HEK293 (cell line): ENCODE data around the gene PCYOX1L.

ENCODE experiments used
- CTCF ChIA-PET: fragments of 350-600 bp; formaldehyde crosslinking; extraction: SDS; loops from one replicate; lab custom pipeline; 2021; ENCODE audit warnings: antibody characterized with exemption; lab: Yijun Ruan, JAX
- POLR2A ChIA-PET: fragments of 300-600 bp; formaldehyde crosslinking; extraction: SDS; loops from one replicate; lab custom pipeline; 2020; ENCODE audit warnings: antibody characterized with exemption, inconsistent platforms; lab: Yijun Ruan, JAX
- H3K27ac ChIP-seq: fragments of 200-500 bp; sonication (Bioruptor generic); 2 replicates; pipeline ENCODE4 v1.5.1; 2014; ENCODE audit warnings: low read depth, low read length, control low read depth, inconsistent platforms; ENCODE audit errors: extremely low read depth
- H3K36me3 ChIP-seq, 2 experiments: fragments of 200-500 bp in 1 of 2; sonication (Bioruptor generic) in 1 of 2; 1 replicate in 1 of 2; 2 replicates in 1 of 2; pipeline ENCODE4 v1.5.1; 2014 to 2017; ENCODE audit warnings: inconsistent platforms in 2 of 2, low read length in 2 of 2; ENCODE audit not compliant: control insufficient read depth in 2 of 2, insufficient read depth in 1 of 2
- H3K4me1 ChIP-seq: fragments of 200-500 bp; sonication (Bioruptor generic); 2 replicates; pipeline ENCODE4 v1.5.1; 2014; ENCODE audit warnings: mild to moderate bottlenecking, low read length, inconsistent platforms; ENCODE audit not compliant: control insufficient read depth, insufficient read depth
- H3K4me3 ChIP-seq: 2 replicates; pipeline ENCODE4 v1.5.1; 2011; ENCODE audit warnings: low read depth, mild to moderate bottlenecking, control low read depth, low read length, moderate library complexity
- H3K9me3 ChIP-seq: fragments of 200-500 bp; sonication (Bioruptor generic); 2 replicates; pipeline ENCODE4 v1.5.1; 2014; ENCODE audit warnings: low read depth, low read length, inconsistent platforms; ENCODE audit not compliant: control insufficient read depth, insufficient read depth
- AEBP2 ChIP-seq: fragments of 450-650 bp; formaldehyde crosslinking; IDR thresholded peaks from 2 replicates; pipeline ENCODE4 v1.5.1; 2016; ENCODE audit warnings: missing biosample characterization, missing genetic modification characterization, borderline replicate concordance
- BCL11A ChIP-seq: fragments of 450-650 bp; formaldehyde crosslinking; IDR thresholded peaks from 2 replicates; pipeline ENCODE4 v1.5.1; 2016; ENCODE audit warnings: low read depth, missing biosample characterization, missing genetic modification characterization
- HOXD13 ChIP-seq: sonication (generic); formaldehyde crosslinking; IDR thresholded peaks from 2 replicates; pipeline ENCODE4 v1.8.0; 2022; ENCODE audit warnings: missing genetic modification reagents, borderline replicate concordance
- KLF16 ChIP-seq: fragments of 450-650 bp; formaldehyde crosslinking; IDR thresholded peaks from 2 replicates; pipeline ENCODE4 v1.5.1; 2017; ENCODE audit warnings: missing biosample characterization, missing genetic modification characterization
- RBAK ChIP-seq: fragments of 450-650 bp; formaldehyde crosslinking; IDR thresholded peaks from 2 replicates; pipeline ENCODE4 v1.5.1; 2016; ENCODE audit warnings: missing biosample characterization, missing genetic modification characterization
- TRIM28 ChIP-seq: IDR thresholded peaks from 2 replicates; pipeline ENCODE4 v1.6.1; 2011; ENCODE audit warnings: low read length, control low read depth, borderline replicate concordance
- ZBTB20 ChIP-seq: fragments of 450-650 bp; formaldehyde crosslinking; IDR thresholded peaks from 2 replicates; pipeline ENCODE4 v1.5.1; 2016; ENCODE audit warnings: missing biosample characterization, missing genetic modification characterization
- ZNF155 ChIP-seq: fragments of 450-650 bp; formaldehyde crosslinking; IDR thresholded peaks from 2 replicates; pipeline ENCODE4 v1.5.1; 2016; ENCODE audit warnings: missing biosample characterization, missing genetic modification characterization
- ZNF2 ChIP-seq: fragments of 450-650 bp; formaldehyde crosslinking; IDR thresholded peaks from 2 replicates; pipeline ENCODE4 v1.5.1; 2016; ENCODE audit warnings: missing biosample characterization, missing genetic modification characterization
- ZNF23 ChIP-seq: fragments of 450-650 bp; formaldehyde crosslinking; IDR thresholded peaks from 2 replicates; pipeline ENCODE4 v1.5.1; 2016; ENCODE audit warnings: missing biosample characterization, missing genetic modification characterization, borderline replicate concordance
- ZNF530 ChIP-seq: fragments of 450-650 bp; formaldehyde crosslinking; IDR thresholded peaks from 2 replicates; pipeline ENCODE4 v1.5.1; 2016; ENCODE audit warnings: low read depth, missing biosample characterization, missing genetic modification characterization
- ZNF549 ChIP-seq: fragments of 450-650 bp; IDR thresholded peaks from 2 replicates; pipeline ENCODE4 v1.5.1; 2018; ENCODE audit warnings: missing biosample characterization, missing genetic modification characterization, mild to moderate bottlenecking, inconsistent platforms, moderate library complexity
- ZNF610 ChIP-seq: fragments of 450-650 bp; formaldehyde crosslinking; IDR thresholded peaks from 2 replicates; pipeline ENCODE4 v1.5.1; 2016; ENCODE audit warnings: missing biosample characterization, missing genetic modification characterization, borderline replicate concordance
- ZNF624 ChIP-seq: fragments of 450-650 bp; formaldehyde crosslinking; IDR thresholded peaks from 2 replicates; pipeline ENCODE4 v1.5.1; 2017; ENCODE audit warnings: missing biosample characterization, missing genetic modification characterization
- ZSCAN23 ChIP-seq: fragments of 450-650 bp; formaldehyde crosslinking; IDR thresholded peaks from 2 replicates; pipeline ENCODE4 v1.5.1; 2016; ENCODE audit warnings: missing biosample characterization, missing genetic modification characterization
- TF ChIP-seq, protein P1 (sequence below): fragments of 450-650 bp; formaldehyde crosslinking; IDR thresholded peaks from 2 replicates; pipeline ENCODE4 v1.5.1; 2016; ENCODE audit warnings: missing biosample characterization, missing genetic modification characterization
- TF ChIP-seq, protein P2 (sequence below): fragments of 450-650 bp; formaldehyde crosslinking; IDR thresholded peaks from 2 replicates; pipeline ENCODE4 v1.5.1; 2017; ENCODE audit warnings: missing biosample characterization, missing genetic modification characterization
- TF ChIP-seq, protein P3 (sequence below): fragments of 450-650 bp; formaldehyde crosslinking; IDR thresholded peaks from 2 replicates; pipeline ENCODE4 v1.5.1; 2016; ENCODE audit warnings: missing biosample characterization, missing genetic modification characterization
- TF ChIP-seq, protein P4 (sequence below): fragments of 450-650 bp; formaldehyde crosslinking; IDR thresholded peaks from 2 replicates; pipeline ENCODE4 v1.5.1; 2016; ENCODE audit warnings: missing biosample characterization, missing genetic modification characterization
- TF ChIP-seq, protein P5 (sequence below): fragments of 450-650 bp; formaldehyde crosslinking; conservative IDR thresholded peaks from 2 replicates; pipeline ENCODE4 v1.5.1; 2016; ENCODE audit warnings: low read depth, missing biosample characterization, missing genetic modification characterization
- TF ChIP-seq, protein P6 (sequence below): fragments of 450-650 bp; formaldehyde crosslinking; IDR thresholded peaks from 2 replicates; pipeline ENCODE4 v1.5.1; 2017; ENCODE audit warnings: missing biosample characterization, missing genetic modification characterization

Gene PCYOX1L

DNA sequence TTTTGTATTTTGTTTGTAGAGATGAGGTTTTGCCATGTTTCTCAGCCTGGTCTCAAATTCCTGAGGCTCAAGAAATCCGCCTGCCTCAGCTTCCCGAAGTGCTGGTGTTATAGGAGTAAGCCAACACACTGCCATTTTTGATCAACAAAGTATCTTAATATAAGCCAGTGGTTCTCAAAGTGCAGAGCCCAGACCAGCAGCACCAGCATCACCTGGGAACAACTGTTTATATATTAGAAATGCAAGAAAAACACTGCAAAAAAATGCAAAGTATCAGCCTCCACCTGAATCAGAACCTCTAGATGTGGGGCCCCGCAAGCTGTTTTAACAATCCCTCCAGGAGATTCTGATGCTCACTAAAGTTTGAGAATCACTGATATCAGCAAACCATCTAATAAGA is 15.1 kb downstream of the PCYOX1L start:
- H3K4me1 ChIP-seq = no peaks in the 10 kb centered on the region
- H3K9me3 ChIP-seq = no peaks in the 10 kb centered on the region
- POLR2A ChIA-PET = interaction anchor here (1.5 kb wide), 1 partner anchor 15 kb away, joined by 6 read pairs; the partner anchor contains the start of gene PCYOX1L
- TF ChIP-seq HOXD13 (CRISPR knock-in tag) = no peak
- no peak for TF ChIP-seq KLF16 (tag by site-specific recombination)
- no peak for TF ChIP-seq ZBTB20 (tag by site-specific recombination)
- no peak for TF ChIP-seq ZNF549
- TF ChIP-seq, protein P1, sequence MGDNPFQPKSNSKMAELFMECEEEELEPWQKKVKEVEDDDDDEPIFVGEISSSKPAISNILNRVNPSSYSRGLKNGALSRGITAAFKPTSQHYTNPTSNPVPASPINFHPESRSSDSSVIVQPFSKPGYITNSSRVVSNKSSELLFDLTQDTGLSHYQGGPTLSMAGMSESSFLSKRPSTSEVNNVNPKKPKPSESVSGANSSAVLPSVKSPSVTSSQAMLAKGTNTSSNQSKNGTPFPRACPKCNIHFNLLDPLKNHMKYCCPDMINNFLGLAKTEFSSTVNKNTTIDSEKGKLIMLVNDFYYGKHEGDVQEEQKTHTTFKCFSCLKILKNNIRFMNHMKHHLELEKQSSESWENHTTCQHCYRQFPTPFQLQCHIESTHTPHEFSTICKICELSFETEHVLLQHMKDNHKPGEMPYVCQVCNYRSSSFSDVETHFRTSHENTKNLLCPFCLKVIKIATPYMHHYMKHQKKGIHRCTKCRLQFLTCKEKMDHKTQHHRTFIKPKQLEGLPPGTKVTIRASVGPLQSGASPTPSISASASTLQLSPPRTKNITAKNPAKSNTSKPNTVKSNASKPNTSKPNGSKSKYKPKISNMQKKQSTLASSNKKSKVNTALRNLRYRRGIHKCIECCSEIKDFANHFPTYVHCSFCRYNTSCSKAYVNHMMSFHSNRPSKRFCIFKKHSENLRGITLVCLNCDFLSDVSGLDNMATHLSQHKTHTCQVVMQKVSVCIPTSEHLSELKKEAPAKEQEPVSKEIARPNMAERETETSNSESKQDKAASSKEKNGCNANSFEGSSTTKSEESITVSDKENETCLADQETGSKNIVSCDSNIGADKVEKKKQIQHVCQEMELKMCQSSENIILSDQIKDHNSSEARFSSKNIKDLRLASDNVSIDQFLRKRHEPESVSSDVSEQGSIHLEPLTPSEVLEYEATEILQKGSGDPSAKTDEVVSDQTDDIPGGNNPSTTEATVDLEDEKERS (tag by site-specific recombination) = no peak
- no peak for TF ChIP-seq ZSCAN23 (tag by site-specific recombination)
- TF ChIP-seq, protein P2, sequence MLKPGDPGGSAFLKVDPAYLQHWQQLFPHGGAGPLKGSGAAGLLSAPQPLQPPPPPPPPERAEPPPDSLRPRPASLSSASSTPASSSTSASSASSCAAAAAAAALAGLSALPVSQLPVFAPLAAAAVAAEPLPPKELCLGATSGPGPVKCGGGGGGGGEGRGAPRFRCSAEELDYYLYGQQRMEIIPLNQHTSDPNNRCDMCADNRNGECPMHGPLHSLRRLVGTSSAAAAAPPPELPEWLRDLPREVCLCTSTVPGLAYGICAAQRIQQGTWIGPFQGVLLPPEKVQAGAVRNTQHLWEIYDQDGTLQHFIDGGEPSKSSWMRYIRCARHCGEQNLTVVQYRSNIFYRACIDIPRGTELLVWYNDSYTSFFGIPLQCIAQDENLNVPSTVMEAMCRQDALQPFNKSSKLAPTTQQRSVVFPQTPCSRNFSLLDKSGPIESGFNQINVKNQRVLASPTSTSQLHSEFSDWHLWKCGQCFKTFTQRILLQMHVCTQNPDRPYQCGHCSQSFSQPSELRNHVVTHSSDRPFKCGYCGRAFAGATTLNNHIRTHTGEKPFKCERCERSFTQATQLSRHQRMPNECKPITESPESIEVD (tag by site-specific recombination) = no peak
- no peak for TF ChIP-seq RBAK (tag by site-specific recombination)
- TF ChIP-seq TRIM28 = no peak
- no peak for TF ChIP-seq BCL11A (tag by site-specific recombination)
- TF ChIP-seq, protein P3, sequence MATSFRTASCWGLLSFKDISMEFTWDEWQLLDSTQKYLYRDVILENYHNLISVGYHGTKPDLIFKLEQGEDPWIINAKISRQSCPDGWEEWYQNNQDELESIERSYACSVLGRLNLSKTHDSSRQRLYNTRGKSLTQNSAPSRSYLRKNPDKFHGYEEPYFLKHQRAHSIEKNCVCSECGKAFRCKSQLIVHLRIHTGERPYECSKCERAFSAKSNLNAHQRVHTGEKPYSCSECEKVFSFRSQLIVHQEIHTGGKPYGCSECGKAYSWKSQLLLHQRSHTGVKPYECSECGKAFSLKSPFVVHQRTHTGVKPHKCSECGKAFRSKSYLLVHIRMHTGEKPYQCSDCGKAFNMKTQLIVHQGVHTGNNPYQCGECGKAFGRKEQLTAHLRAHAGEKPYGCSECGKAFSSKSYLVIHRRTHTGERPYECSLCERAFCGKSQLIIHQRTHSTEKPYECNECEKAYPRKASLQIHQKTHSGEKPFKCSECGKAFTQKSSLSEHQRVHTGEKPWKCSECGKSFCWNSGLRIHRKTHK = no peak
- TF ChIP-seq, protein P4, sequence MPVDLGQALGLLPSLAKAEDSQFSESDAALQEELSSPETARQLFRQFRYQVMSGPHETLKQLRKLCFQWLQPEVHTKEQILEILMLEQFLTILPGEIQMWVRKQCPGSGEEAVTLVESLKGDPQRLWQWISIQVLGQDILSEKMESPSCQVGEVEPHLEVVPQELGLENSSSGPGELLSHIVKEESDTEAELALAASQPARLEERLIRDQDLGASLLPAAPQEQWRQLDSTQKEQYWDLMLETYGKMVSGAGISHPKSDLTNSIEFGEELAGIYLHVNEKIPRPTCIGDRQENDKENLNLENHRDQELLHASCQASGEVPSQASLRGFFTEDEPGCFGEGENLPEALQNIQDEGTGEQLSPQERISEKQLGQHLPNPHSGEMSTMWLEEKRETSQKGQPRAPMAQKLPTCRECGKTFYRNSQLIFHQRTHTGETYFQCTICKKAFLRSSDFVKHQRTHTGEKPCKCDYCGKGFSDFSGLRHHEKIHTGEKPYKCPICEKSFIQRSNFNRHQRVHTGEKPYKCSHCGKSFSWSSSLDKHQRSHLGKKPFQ = no peak
- TF ChIP-seq, protein P5, sequence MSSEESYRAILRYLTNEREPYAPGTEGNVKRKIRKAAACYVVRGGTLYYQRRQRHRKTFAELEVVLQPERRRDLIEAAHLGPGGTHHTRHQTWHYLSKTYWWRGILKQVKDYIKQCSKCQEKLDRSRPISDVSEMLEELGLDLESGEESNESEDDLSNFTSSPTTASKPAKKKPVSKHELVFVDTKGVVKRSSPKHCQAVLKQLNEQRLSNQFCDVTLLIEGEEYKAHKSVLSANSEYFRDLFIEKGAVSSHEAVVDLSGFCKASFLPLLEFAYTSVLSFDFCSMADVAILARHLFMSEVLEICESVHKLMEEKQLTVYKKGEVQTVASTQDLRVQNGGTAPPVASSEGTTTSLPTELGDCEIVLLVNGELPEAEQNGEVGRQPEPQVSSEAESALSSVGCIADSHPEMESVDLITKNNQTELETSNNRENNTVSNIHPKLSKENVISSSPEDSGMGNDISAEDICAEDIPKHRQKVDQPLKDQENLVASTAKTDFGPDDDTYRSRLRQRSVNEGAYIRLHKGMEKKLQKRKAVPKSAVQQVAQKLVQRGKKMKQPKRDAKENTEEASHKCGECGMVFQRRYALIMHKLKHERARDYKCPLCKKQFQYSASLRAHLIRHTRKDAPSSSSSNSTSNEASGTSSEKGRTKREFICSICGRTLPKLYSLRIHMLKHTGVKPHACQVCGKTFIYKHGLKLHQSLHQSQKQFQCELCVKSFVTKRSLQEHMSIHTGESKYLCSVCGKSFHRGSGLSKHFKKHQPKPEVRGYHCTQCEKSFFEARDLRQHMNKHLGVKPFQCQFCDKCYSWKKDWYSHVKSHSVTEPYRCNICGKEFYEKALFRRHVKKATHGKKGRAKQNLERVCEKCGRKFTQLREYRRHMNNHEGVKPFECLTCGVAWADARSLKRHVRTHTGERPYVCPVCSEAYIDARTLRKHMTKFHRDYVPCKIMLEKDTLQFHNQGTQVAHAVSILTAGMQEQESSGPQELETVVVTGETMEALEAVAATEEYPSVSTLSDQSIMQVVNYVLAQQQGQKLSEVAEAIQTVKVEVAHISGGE (tag by site-specific recombination) = no peak
- CTCF ChIA-PET = interaction anchor here (0.7 to 15.5 kb wide), 11 partner anchors 10 to 192 kb away, joined by 3 to 212 read pairs (median 6); partner anchors contain the start of gene PCYOX1L
- peaks cover 0 to 6% of the 10 kb centered on the region in 2 experiments; a peak in 1 of 3 replicates for H3K36me3 ChIP-seq
- H3K4me3 ChIP-seq = no peak overlapping the region
- H3K27ac ChIP-seq = no peak overlapping the region

GRCh38 chr5:149374303-149374702 is 16.5 kb downstream of the PCYOX1L start:
- POLR2A ChIA-PET = no interaction called here
- Histone ChIP-seq H3K9me3 (no peaks in the 10 kb centered on the region), H3K27ac (no peak overlapping the region), H3K4me3 (no peak overlapping the region), H3K4me1 (no peaks in the 10 kb centered on the region), H3K36me3 (no peaks in the 10 kb centered on the region)
- CTCF ChIA-PET = interaction anchor here (0.6 to 15.5 kb wide), 5 partner anchors 10 to 1707 kb away, joined by 3 to 212 read pairs (median 61); partner anchors contain the start of gene TNIP1
- TF ChIP-seq, protein P6, sequence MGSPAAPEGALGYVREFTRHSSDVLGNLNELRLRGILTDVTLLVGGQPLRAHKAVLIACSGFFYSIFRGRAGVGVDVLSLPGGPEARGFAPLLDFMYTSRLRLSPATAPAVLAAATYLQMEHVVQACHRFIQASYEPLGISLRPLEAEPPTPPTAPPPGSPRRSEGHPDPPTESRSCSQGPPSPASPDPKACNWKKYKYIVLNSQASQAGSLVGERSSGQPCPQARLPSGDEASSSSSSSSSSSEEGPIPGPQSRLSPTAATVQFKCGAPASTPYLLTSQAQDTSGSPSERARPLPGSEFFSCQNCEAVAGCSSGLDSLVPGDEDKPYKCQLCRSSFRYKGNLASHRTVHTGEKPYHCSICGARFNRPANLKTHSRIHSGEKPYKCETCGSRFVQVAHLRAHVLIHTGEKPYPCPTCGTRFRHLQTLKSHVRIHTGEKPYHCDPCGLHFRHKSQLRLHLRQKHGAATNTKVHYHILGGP = no peak
- TF ChIP-seq ZNF23 (tag by site-specific recombination) (no peak), ZNF155 (tag by site-specific recombination) (no peak), AEBP2 (no peak), ZNF530 (tag by site-specific recombination) (no peak), ZNF624 (tag by site-specific recombination) (no peak), ZNF2 (tag by site-specific recombination) (no peak), ZNF610 (tag by site-specific recombination) (no peak)
